GM18519 (cell line): ENCODE measurements around the gene SLC25A12.

Experiments
- ATAC-seq: cut with Tn5 transposase; IDR thresholded peaks from one replicate; pipeline ENCODE4 v1.9.1; 2021; ENCODE audit warnings: mild to moderate bottlenecking, moderate library complexity; ENCODE audit not compliant: unreplicated experiment, low FRiP score

Gene SLC25A12

GRCh38 chr2:171741189-171741588 lies 152.9 kb downstream of the SLC25A12 start:
- peak; percentile 62 for ATAC-seq

GRCh38 chr2:171735991-171736710 lies 157.9 kb downstream of the SLC25A12 start:
- ATAC-seq, result no peak
